BE2C (cell line): ENCODE results near the gene KIF18B.
A peak's percentile ranks its signal among the peaks of the same experiment; 100 is the strongest.

ENCODE experiments used
- DNase-seq: peaks from one replicate; pipeline ENCODE4 v3.0.0-alpha.2; 2020
- H3K27me3 ChIP-seq: fragments of 250-450 bp; sonication (Bioruptor Pico); 2 replicates; pipeline ENCODE4 v1.5.1; 2020; ENCODE audit warnings: mild to moderate bottlenecking
- H3K36me3 ChIP-seq: fragments of 250-450 bp; sonication (Bioruptor Pico); 2 replicates; pipeline ENCODE4 v1.5.1; 2020; ENCODE audit warnings: mild to moderate bottlenecking
- H3K4me1 ChIP-seq: fragments of 250-450 bp; sonication (Bioruptor Pico); 2 replicates; pipeline ENCODE4 v1.5.1; 2020
- H3K4me3 ChIP-seq: 2 replicates; pipeline ENCODE4 v1.5.1; 2011; ENCODE audit warnings: low read depth, low read length
- H3K9me3 ChIP-seq: fragments of 250-450 bp; sonication (Bioruptor Pico); 2 replicates; pipeline ENCODE4 v1.5.1; 2020
- CTCF ChIP-seq: IDR thresholded peaks from 2 replicates; pipeline ENCODE4 v1.5.1; 2012; ENCODE audit warnings: mild to moderate bottlenecking, low read depth, low read length

Gene KIF18B

GRCh38 chr17:44884941-44885340, 62.6 kb downstream of the KIF18B start:
- H3K4me1 ChIP-seq = no peaks in the 10 kb centered on the region
- H3K9me3 ChIP-seq = no peaks in the 10 kb centered on the region
- H3K27me3 ChIP-seq = no peaks in the 10 kb centered on the region
- DNase-seq = no peak
- H3K4me3 ChIP-seq = no peak overlapping the region
- TF ChIP-seq CTCF = no peak
- peaks cover 83% of the 10 kb centered on the region for H3K36me3 ChIP-seq

- no peaks in the 10 kb centered on the region for H3K4me1 ChIP-seq
- peaks cover 95% of the 10 kb centered on the region for H3K36me3 ChIP-seq
- no peaks in the 10 kb centered on the region for H3K9me3 ChIP-seq
- no peak for TF ChIP-seq CTCF
- H3K27me3 ChIP-seq = no peaks in the 10 kb centered on the region
- DNase-seq = no peak
- H3K4me3 ChIP-seq = no peak overlapping the region
Measured at GRCh38 chr17:44881145-44881544, 66.4 kb downstream of the KIF18B start.

GRCh38 chr17:44880062-44880461, 67.5 kb downstream of the KIF18B start:
- no peak for DNase-seq
- no peak for TF ChIP-seq CTCF
- no peaks in the 10 kb centered on the region for H3K4me1 ChIP-seq
- H3K36me3 ChIP-seq = peaks cover 97% of the 10 kb centered on the region
- H3K4me3 ChIP-seq = no peak overlapping the region
- no peaks in the 10 kb centered on the region for H3K9me3 ChIP-seq
- no peaks in the 10 kb centered on the region for H3K27me3 ChIP-seq

- no peaks in the 10 kb centered on the region for H3K4me1 ChIP-seq
- TF ChIP-seq CTCF = no peak
- H3K27me3 ChIP-seq = no peaks in the 10 kb centered on the region
- H3K9me3 ChIP-seq = no peaks in the 10 kb centered on the region
- DNase-seq = no peak
- H3K4me3 ChIP-seq = no peak overlapping the region
- peaks cover 96% of the 10 kb centered on the region for H3K36me3 ChIP-seq
Measured at GRCh38 chr17:44879376-44879775, 68.2 kb downstream of the KIF18B start.

- Histone ChIP-seq H3K27me3 (no peaks in the 10 kb centered on the region), H3K36me3 (peaks cover 94% of the 10 kb centered on the region), H3K9me3 (no peaks in the 10 kb centered on the region), H3K4me1 (no peaks in the 10 kb centered on the region), H3K4me3 (no peak overlapping the region)
- peak; percentile 79 for TF ChIP-seq CTCF
- peak; percentile 56 for DNase-seq
Measured at GRCh38 chr17:44878627-44879221, 68.8 kb downstream of the KIF18B start.

GRCh38 chr17:44877121-44877520, 70.5 kb downstream of the KIF18B start:
- H3K4me3 ChIP-seq = no peak overlapping the region
- H3K4me1 ChIP-seq = no peaks in the 10 kb centered on the region
- no peaks in the 10 kb centered on the region for H3K9me3 ChIP-seq
- no peaks in the 10 kb centered on the region for H3K27me3 ChIP-seq
- no peak for TF ChIP-seq CTCF
- H3K36me3 ChIP-seq = peaks cover 91% of the 10 kb centered on the region
- no peak for DNase-seq
